Measurements from ENCODE around the gene SNCB.
A peak's percentile ranks its signal among the peaks of the same experiment; 100 is the strongest.

The SNCB gene

DNA sequence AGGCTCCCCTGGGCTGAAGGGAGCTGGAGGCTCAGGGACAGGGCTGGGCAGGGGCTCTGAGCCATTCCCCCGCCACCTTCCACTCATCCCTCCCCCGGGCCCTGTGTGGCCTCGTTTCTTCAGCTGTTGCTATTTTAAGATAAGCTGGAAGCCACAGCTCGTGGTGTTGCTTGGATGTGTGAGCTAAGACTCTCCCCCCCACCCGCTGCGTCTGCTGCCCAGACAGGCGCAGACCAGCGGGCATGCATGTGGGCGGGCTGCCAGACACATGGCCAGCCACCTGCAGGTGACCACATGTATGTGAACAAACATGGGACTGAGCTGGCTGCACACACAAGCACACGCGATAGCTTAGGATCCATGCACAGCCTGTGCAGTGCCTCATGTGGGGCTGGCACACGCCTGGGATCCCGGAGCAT is 8.7 kb downstream of the SNCB start:
- DNase-seq (ENCODE audit: low spot score) = no peak

DNA sequence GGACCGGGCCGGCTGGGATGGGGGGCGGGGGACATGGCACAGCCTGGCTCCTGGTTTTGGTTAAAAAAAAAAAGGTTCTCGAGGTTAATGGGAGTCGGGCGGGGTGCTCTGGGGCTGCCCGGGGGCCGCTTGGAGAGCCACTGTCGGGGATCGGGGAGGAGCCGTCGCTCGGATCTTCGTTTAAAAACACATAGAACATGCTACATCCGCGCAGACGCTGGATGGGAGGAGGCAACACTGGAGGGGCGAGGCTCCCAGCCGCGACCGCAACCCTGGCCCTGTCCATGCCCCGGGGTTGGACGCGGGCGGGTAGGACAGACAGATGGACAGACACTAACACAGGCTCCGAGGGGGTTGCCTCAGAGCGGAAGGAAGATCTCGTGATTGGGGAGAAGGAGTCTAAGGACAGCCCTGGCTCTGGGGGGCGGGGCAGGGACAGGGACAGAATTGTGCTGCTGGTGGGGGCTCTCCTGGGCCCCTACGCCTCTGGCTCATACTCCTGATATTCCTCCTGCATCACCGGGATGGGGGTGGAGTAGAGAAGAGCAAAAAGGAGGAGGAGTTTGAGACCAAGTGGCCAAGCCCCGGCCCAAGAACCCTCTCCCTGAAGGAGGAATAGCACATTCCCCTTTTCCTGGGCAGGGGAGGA is 9.9 kb downstream of the SNCB start:
- no peak for DNase-seq (ENCODE audit: low spot score)

DNA sequence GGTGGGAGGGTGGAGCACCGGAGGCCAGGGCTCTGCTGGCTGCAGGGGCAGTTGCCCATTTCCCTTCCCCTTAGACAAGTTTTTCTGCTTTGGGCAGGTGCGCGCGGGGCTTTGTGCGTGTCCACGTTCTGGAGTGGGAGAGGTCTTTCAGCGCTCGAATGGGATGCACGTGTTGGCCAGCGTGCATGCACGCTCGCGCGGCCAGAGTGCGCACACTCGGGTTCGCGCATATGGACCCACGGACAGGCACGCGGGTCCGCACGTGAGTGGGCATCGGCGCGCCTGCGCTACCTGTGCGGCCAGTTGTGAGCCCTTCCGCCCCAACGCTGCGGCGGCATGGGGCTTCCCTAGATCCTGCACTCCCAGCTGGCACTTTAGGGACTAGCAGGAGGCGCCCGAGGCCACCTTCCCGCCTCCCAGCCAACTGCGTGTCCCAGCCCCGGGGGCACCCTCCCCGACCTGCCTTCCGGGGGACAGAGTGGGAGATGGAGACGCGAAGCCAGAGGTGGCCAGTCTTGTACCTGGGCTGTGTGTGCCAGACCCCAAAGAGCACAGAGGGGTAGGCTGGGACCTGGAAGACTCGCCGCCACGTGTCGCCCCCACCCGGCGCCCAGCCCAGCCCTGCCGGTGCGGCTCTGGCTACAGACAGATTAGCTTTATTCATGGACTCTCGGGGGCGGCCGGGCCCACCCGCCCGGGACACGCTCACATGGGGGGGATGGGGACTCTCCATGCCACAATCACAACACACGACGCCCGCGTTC is 10.6 kb downstream of the SNCB start:
- DNase-seq (ENCODE audit: low spot score) = no peak

DNA sequence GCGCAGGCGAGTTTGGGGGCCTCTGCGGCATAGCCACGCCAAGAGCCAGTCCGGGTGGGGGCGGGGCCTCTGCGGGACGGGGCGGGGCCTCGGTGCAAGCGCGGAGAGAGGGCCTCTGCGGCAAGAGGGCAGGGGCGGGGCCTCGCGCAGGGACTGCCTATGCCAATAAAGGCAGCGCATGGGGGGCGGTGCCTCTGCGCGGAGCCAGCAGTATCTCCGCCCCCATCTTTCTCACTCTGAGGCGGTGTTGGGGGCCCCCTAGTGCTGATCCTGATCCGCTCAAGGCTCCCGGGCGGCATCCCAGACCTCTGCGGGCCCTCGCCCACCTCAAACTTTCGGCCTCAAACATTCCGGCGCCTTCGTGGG is 11.1 kb downstream of the SNCB start:
- DNase-seq (ENCODE audit: low spot score) = peak; percentile 95

DNA sequence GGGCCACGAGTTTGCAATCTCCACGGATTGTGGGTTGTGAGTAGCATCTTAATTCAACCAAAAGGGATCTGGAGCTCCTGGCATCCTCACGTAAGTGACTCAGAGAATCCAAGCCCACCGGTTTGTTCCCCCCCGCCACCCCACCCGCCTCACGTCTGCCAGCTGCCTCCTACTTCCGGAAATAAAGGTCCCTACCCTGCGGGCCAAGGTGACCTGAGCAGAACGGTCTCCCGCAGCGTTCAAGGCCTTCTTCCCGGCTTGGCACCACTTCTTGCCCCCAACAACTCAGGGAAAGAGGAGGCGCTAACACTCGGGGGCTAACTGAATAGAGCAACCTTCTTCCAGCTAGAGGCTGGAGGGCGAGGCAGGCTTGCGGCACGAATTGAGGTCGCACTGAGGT is 11.6 kb downstream of the SNCB start:
- DNase-seq (ENCODE audit: low spot score) = no peak

DNA sequence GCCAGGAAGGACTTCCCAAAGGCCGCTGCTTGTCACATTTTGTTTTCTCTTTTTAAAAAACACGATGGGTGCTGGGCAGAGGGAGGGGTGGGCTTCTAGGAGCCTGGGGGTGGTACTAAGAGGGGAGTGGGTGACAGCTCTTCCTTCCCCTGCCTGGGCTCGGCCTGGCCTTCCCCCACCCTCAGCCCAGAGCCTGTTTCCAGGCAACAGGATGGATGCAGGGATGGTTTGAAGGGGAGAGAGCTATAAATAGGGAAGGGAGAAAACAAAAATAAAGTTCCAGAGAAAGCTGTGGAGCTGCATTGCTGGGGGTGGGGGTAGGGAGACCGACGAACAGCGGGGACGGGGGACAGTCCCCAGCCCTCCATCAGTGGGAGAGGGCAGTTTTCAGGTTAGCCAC is 13.8 kb downstream of the SNCB start:
- no peak for DNase-seq (ENCODE audit: low spot score)

DNA sequence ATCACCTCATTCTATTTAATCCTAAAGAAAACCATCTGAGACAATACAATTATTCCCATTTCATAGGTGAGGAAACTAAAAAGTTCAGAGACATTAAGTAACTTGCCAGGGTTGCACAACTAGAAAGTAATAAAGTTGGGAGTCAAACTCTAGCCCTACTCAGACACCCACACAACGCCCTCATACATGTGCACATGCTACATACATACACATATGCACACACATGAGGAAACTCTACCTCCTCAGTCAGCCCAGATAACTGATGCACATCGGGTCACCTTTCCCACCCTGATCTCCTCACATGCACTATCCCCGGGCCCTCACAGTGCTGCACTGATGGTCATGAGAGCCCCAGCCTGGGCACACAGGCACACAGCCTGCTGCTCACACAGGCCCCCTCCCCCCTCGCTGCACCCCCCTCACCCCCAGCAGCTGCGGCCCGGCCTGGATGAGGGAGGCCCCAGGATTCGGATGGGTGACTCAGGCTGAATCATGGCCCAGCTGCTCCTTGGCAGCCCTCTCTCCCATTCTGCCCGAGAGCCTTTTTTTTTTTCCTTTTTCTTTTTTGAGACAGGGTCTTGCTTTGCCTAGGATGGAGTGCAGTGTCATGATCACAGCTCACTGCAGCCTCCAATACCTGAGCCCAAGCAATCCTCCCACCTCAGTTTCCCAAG is 15.4 kb downstream of the SNCB start:
- DNase-seq (ENCODE audit: low spot score) = no peak

DNA sequence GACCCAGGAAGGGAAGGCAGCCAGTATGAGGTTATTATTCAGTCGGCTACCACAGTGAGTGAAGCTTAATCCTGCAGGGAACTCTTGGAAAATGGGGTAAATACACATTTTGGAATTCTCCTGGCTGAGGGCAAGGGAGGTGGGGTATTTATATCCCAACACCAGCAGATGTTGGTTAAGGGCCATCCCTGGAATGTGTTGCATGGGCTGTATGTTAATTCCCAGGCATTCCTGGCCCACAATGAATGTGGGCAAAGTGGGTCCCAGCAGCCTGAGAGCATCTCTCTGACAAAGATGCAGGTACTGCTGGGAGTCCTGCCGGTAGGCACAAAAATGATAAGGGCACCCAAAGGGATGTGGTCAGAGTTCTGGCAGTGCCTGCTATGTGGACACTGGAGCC is 17.5 kb downstream of the SNCB start:
- DNase-seq (ENCODE audit: low spot score) = no peak

DNA sequence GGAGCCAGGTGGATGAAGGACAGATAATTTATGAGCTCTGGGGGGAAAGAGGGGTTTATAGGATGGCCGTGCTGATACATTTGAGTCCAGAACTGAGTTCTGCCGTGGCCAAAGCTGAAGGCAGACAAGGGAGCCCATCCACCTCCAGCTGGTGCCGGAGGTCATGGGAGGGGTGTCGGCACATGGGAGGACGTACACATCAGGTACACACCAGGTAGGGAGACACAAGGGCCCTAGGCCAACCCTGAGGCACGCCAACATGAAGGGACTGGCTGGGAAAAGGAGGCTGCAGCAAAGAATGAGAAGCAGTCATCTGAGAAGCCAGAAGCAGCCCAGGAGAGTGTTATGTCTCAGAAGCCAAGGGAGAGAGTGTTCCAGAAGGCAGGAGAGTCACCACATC is 18.3 kb downstream of the SNCB start:
- DNase-seq (ENCODE audit: low spot score) = no peak

DNA sequence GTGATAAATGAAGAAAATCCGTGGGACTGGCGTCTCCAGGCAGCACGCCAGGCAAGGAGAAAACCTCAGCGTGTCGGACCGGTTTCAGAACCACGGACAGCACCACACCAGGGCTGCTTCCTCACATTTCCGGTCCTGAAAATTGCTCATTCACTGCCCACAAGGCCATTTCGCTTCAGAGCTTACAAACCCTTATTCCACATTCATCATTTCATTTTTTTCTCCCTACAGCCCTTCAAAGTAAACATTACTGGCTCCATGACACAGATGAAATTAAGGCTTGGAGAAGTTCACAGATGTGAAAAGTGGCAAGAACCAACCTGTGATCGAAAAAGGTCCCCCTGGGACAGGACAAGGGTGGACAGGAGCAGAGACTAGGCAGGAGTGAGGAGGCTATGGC is 18.9 kb downstream of the SNCB start:
- DNase-seq (ENCODE audit: low spot score) = peak; percentile 82

DNA sequence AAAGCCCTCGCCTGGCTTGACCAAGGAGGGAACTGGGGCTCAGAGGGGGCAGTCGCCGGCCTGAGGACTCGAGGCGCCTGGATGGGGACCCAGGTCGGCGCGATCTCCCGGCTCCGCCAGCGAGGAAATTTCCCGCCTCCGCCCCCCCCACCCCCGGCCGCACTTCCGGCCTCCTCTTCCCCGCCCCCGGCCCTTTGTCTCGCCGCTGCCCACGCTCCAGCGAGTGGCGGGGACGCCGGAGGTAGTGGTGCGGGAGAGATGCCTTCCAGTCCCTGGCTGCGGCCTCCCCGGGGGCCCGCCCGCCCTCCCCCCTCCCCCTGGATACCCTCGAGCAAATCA is 19.9 kb downstream of the SNCB start:
- no peak for DNase-seq (ENCODE audit: low spot score)

DNA sequence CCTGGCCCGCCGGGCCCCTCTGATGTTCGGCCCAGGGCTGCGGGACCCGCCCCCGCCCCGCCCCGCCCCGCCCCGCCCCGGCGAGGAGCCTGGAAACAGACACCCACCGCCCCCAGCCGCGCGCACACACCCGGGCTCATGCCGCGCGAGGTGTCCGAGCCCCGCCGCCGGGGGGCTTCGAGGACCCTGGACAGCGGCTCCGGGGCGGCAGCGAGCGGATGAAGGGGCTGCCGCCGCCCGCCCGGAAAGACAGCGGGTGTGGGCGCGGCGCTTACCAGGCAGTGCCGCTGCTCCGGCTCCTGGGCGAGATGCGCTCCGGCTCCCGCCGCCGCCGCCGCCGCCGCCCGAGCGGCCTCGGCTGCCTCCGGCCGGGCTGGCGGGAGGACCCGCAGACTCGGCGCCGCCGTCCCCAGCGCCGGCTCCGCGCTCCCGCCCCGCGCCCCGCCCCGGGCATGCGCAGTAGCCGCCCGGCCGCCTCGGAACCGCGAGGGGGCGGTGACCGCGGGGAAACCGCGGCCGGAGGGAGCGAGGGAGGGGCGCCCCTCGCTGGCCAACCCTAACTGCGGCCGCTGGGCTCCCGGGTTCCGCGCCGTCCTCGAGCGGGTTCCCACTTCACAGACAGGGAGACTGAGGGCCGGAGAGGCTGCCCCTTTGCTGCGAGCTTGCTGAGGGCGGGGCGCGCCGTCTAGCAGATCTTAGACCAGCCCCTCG is 20.5 kb downstream of the SNCB start, which contains the start of gene GPRIN1:
Gene GPRIN1 (minus strand): TSS at position 433 of the 711 bp plus-strand sequence. CDS start 10,322 bp downstream, outside the sequence.
- DNase-seq (ENCODE audit: low spot score) = peak; percentile 88

DNA sequence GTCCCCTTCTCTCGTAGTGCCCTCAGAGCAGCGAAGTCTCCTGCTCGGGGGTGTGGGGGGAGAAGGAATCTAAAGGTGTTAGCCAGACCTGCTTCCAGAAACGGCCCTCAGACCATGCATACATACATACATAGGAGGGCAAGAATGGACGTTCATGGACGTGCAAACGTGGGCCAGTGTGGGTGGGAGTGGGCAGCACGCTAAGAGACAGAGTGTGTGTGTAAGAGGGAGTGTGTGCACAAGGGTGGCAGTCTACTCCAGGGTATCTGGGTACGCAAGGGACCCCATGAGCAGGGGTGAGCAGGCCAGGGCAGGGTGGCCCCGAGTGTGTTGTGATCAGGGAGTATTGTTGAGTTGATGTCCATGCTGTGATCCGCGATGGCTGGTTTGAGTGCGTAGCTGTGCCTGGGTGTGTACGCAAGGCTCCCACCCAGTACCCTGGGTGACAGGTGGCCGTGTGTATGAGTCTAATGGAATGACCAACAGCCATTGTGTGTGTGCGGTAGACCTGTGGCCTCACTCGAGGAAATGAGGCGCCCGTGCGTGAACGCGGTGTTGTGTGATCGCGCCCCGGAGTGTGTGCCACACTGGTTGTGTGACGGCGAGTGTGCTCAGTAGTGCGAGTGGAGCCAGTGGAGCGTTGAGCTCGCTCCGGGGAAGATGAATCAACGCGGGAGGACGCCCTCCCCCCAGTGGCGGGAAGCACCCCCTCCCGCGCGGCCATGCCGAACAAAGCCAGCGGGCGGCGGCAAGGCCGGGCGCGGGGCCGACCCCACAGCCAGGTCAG is 21.2 kb downstream of the SNCB start:
- DNase-seq (ENCODE audit: low spot score) = peak; percentile 56

DNA sequence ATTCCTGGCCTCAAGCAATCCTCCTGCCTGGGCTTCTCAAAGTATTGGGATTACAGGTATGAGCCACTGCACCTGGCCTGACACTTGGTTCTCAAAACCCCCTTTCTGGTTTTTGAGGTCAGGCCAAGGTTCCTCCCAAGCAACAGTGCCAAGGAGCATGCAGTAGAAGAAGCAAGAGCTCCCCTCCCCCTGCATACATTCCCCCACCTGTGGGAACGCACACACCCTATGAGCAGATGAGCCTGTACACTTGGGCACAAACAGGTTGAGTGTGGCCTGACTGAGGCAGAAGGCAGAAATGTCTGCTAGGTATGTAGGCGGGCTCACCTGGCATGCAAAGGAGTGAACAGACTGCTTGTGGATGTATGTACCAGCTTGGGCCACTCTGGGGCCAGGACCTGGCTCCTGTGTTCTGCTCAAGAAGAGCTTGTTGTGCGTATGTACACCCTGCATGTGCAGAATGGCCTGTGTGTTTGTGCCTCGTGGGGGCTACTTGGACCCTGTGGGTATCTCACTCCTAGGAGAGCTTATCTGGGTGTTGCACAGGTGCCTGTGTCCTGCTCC is 22.1 kb downstream of the SNCB start:
- DNase-seq (ENCODE audit: low spot score) = no peak

DNA sequence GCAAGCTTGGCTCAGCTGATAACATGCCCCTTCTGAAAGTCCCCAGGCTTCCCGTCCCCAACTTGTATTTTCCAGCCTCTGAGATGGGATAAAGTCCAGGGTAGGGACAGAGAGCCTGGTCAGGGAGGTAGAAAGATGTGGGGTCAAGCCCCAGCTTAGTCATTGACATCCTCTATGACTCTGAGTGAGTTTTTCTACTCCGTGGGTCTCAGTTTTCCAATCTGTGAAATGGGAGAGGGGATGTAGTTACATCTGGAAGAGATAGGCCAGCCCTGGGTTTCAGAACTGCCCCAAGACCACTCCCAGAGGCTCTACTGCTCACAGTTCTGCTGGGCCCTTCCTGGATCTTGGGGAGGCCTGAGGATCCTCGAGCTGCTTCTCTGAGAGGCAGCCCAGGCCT is 23.5 kb downstream of the SNCB start:
- DNase-seq (ENCODE audit: low spot score) = no peak

DNA sequence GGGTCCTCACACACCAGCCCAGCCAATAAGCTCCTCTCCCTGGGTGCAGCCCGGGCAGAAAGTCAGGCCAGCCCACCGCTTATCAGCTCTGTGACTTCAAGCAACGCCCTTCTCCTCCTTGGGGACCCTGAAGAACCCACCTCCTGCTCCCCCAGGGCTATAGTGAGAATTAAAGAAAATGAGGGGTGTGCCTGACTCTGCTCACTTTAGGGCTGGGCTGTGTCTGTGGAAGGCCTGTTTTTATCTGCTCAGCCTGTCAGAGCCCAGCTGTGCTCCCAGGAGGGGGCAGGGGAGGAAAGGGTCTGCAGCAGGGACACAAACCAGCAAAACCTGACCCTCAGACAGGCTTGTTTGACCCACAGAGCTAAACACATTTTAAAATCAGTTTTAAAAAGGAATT is 24.3 kb downstream of the SNCB start:
- DNase-seq (ENCODE audit: low spot score) = no peak

DNA sequence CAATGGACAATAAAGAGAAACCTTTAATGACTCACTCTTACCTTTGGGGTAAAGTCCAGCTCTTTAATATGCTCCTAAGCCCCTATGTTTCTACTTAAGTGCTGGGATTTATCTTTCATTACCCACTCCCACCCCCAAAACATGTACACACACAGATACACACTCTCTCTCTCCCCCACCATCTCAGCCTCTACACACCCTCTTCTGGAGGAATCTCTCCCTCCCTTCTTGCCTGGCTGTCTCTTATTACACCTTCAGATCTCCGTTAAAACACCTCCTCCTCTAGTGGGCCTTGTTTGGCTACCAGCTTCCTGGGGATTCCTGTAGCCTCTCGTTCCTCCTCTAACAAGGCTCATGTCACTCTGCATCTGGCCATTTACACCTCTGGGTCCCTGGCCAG is 27.2 kb downstream of the SNCB start:
- no peak for DNase-seq (ENCODE audit: low spot score)

DNA sequence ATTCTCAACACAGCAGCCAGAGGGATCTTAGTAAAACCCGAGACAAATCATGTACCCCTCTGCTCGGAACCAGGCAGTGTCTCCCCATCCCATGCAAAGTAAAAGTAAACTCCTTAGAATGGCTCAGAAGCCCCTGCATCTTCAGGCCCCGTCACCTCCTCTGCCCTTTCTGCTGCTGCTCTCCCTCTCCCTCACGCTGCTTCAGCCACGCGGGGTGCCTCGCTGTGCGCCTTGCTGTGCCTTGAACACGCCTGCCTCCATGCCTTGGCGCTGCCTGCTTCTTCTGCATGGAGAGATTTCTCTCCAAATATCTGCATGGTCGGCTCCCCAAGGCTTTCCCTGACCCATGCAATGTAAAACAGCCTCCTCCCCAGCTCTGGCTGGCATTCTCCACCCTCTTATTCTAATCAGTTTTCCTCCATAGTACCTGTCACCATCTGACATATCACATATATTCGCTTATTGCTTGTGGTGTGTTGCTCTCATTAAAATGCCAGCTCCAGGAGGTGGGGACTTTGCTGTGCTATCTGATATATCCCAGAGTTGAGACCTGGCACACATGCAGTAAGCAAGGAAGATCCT is 28.3 kb downstream of the SNCB start:
- DNase-seq (ENCODE audit: low spot score) = peak; percentile 35

DNA sequence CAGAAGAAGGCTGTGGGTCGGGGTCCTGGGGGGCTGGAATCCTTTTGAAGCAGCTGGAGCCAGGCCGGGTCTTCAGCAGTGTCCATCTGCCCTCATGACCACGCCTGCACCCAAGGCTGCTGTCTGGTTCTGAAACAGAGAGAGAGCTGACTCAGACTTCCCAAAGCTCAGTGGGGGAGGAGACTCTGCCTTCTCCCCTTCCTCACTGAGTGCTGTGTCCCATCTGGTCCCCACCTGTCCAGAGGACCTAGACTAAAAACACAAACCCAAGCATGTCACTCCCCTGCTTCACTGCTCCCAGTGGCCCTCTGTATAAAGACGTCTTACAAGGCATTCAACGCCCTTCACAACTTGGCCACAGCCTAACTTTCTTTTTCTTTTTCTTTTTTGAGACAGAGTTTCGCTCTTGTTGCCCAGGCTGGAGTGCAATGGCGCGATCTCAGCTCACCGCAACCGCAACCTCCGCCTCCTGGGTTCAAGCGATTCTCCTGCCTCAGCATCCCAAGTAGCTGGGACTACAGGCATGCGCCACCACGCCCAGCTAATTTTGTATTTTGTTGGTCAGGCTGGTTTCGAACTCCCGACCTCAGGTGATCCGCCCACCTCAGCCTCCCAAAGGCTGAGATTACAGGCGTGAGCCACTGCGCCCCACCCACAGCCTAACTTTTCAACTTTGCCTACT is 30.4 kb downstream of the SNCB start:
- DNase-seq (ENCODE audit: low spot score) = peak; percentile 39
